Heart left ventricle (tissue), 16 donors: Measurements from ENCODE around the gene PGBD2. TPM values are rescaled to one million over a fixed set of nuclear protein-coding genes. Genes with fewer than 3 reads are reported as not detected.

ENCODE experiments used
- ATAC-seq, 4 donors: fragments of 200-7000 bp; cut with Tn5 transposase; one replicate each; pipeline ENCODE4 v1.9.1; 2020 to 2022; ENCODE audit warnings: moderate library complexity in 4 of 4, mild to moderate bottlenecking in 3 of 4, moderate number of reproducible peaks in 1 of 4
- DNase-seq, 5 donors: peaks; one replicate each; pipeline ENCODE4 v3.0.0-alpha.2; 2020
- H3K27ac ChIP-seq, 12 donors: fragments of 200-600 bp; sonication (generic) in 4 of 12; one replicate each; pipeline versions ENCODE4 v1.5.0 to v1.8.0; 2016 to 2022; ENCODE audit warnings: mild to moderate bottlenecking in 2 of 12
- H3K27me3 ChIP-seq, 9 donors: fragments of 200-600 bp; sonication (generic) in 2 of 9; one replicate each; pipeline versions ENCODE4 v1.5.1 to v1.8.0; 2016 to 2022; ENCODE audit warnings: mild to moderate bottlenecking in 3 of 9
- H3K36me3 ChIP-seq, 9 donors: fragments of 200-600 bp; sonication (generic) in 2 of 9; one replicate each; pipeline versions ENCODE4 v1.5.0 to v1.8.0; 2018 to 2022; ENCODE audit warnings: mild to moderate bottlenecking in 2 of 9
- H3K4me1 ChIP-seq, 12 donors: fragments of 200-600 bp; sonication (generic) in 4 of 12; one replicate each; pipeline versions ENCODE4 v1.5.0 to v1.8.0; 2016 to 2022; ENCODE audit warnings: mild to moderate bottlenecking in 3 of 12
- H3K4me3 ChIP-seq, 12 donors: fragments of 200-600 bp; sonication (generic) in 4 of 12; one replicate each; pipeline versions ENCODE4 v1.5.0 to v1.8.0; 2017 to 2022; ENCODE audit warnings: mild to moderate bottlenecking in 9 of 12, moderate library complexity in 4 of 12
- H3K9me3 ChIP-seq, 12 donors: fragments of 200-600 bp; sonication (generic) in 4 of 12; one replicate each; pipeline versions ENCODE4 v1.5.0 to v1.8.0; 2016 to 2022; ENCODE audit warnings: mild to moderate bottlenecking in 1 of 12
- CTCF ChIP-seq, 12 donors: fragments of 200-600 bp; sonication (generic) in 4 of 12; IDR thresholded peaks; one replicate each; pipeline versions ENCODE4 v1.5.0 to v1.8.0; 2018 to 2022; ENCODE audit warnings: antibody characterized with exemption in 12 of 12, mild to moderate bottlenecking in 5 of 12
- POLR2A ChIP-seq, 2 donors: fragments of 450-650 bp; IDR thresholded peaks; one replicate each; pipeline ENCODE4 v1.6.1; 2017; ENCODE audit warnings: antibody characterized with exemption in 2 of 2, mild to moderate bottlenecking in 2 of 2, moderate library complexity in 2 of 2
- WGBS, 4 donors: extraction: QIAGEN DNeasy Blood & Tissue Kit in 2 of 4; methylation state at CpG; one replicate each; pipeline versions ENCODE4 v1.1.5 to v1.1.7; 2013 to 2018; 5-methylcytosine and 5-hydroxymethylcytosine counted together
- intact Hi-C, 10 donors: fragments of 100-400 bp; cut with DNase I; formaldehyde crosslinking; loops; one replicate each; pipeline versions ENCODE4 v1.11.1 to v1.14.2; 2022
- polyA plus RNA-seq, 2 donors: library from polyadenylated mRNA; stranded (reverse); fragments of 200-250 nt; gene quantifications; one replicate each; pipeline ENCODE4 v1.2.3, GENCODE V29; 2013
- total RNA-seq, 9 donors: library from RNA; depleted of rRNA in 2 of 9; stranded (reverse); fragments of >200 nt in 2 of 9; fragmentation: NEBNext Ultra II Directional in 3 of 9; extraction: Animal tissue kit (Norgen Biotek cat#: 25700) in 3 of 9; gene quantifications; one replicate each; pipeline versions ENCODE4 v1.1.0 to v1.2.4, GENCODE V29; 2016 to 2023
- donor health status: ischemic (EF 13 %, LVEDD 7.1; RV severe dilation, severe dysfunction).
- donor health status: healthy with polysubstance abuse.
- donor health status: DM: no; HTN: yes; CAD: no.
- donor health status: DM: no; HTN: no; CAD: no.
- donor health status: ischemic (EF 25% LVEDD 6.9; RV normal size, moderate dysfunction).
- donor health status: ischemic (EF 25% LVEDD 5.7; RV mildly dilated, moderate dysfunction).
- donor health status: healthy.
- donor health status: DM: yes; HTN: yes; CAD: no.
- donor health status: ischemic (EF 35%, LVEDD 5.7; RV mildly dilated, moderate dysfunction).
- donor health status: nonischemic (EF 11% LVEDD 7.7; RV severe dilation, severe dysfunction).
- donor health status: DM: yes; HTN: yes; CAD: no.
- donor health status: PGD.
- donor health status: ischemic (EF 29% LVEDD 5.4; RV normal size, mild dysfunction).
- donor health status: nonischemic (EF 23%, LVEDD 6.1; RV moderate dilation, normal function).

The PGBD2 gene
- total and polyA plus RNA-seq, 11 donors = 1.5 to 3.9 (median 2.6) TPM

- intact Hi-C loops = no loop called here
- Histone ChIP-seq H3K27me3 (peaks cover 0 to 42% (median 4%) of the 10 kb centered on the region in 9 donors), H3K9me3 (no peaks in the 10 kb centered on the region), H3K27ac (no peak overlapping the region), H3K4me3 (no peak overlapping the region), H3K4me1 (no peaks in the 10 kb centered on the region), H3K36me3 (no peaks in the 10 kb centered on the region)
- TF ChIP-seq POLR2A (IDR thresholded peaks at IDR 0.05) = no peak
- no peak for TF ChIP-seq CTCF (IDR thresholded peaks at IDR 0.05)
- no peak for DNase-seq
- ATAC-seq = no peak
- WGBS, 4 donors = 42 to 70% (median 69%) methylated on average over 7 to 9 of the region's 9 CpGs
These were observed 8.4 kb upstream of the PGBD2 start for GRCh38 chr1:248897412-248898337.

- H3K27me3 ChIP-seq = peaks cover 0 to 39% (median 4%) of the 10 kb centered on the region in 9 donors
- H3K27ac ChIP-seq = no peak overlapping the region
- intact Hi-C loops = no loop called here
- ATAC-seq = no peak
- H3K36me3 ChIP-seq = no peaks in the 10 kb centered on the region
- H3K4me3 ChIP-seq = no peak overlapping the region
- H3K4me1 ChIP-seq = peaks cover 0 to 4% (median 0%) of the 10 kb centered on the region in 12 donors
- no peaks in the 10 kb centered on the region for H3K9me3 ChIP-seq
- WGBS, 4 donors = 93 to 98% (median 94%) methylated on average over 1 of the region's 1 CpG
- DNase-seq = no peak
- TF ChIP-seq CTCF (IDR thresholded peaks at IDR 0.05) (no peak), POLR2A (IDR thresholded peaks at IDR 0.05) (no peak)
These were observed 5.4 kb upstream of the PGBD2 start for GRCh38 chr1:248900637-248901036.

- 82 to 87% (median 86%) methylated on average over 2 of the region's 2 CpGs for WGBS, 4 donors
- no peak overlapping the region for H3K27ac ChIP-seq
- intact Hi-C loops = no loop called here
- TF ChIP-seq CTCF (IDR thresholded peaks at IDR 0.05) = no peak
- no peak for TF ChIP-seq POLR2A (IDR thresholded peaks at IDR 0.05)
- H3K36me3 ChIP-seq = no peaks in the 10 kb centered on the region
- ATAC-seq (no peak), DNase-seq (no peak)
- peaks cover 0 to 31% (median 5%) of the 10 kb centered on the region in 9 donors for H3K27me3 ChIP-seq
- no peak overlapping the region for H3K4me3 ChIP-seq
- peaks cover 0 to 5% (median 0%) of the 10 kb centered on the region in 12 donors for H3K4me1 ChIP-seq
- H3K9me3 ChIP-seq = no peaks in the 10 kb centered on the region
These were observed 4.5 kb upstream of the PGBD2 start for GRCh38 chr1:248901578-248901977.

GRCh38 chr1:248904437-248905216 is 1.4 kb upstream of the PGBD2 start:
- H3K36me3 ChIP-seq = no peaks in the 10 kb centered on the region
- ATAC-seq (no peak), DNase-seq (no peak)
- TF ChIP-seq CTCF (IDR thresholded peaks at IDR 0.05) (no peak), POLR2A (IDR thresholded peaks at IDR 0.05) (no peak)
- H3K27me3 ChIP-seq = peaks cover 0 to 7% (median 0%) of the 10 kb centered on the region in 9 donors
- H3K9me3 ChIP-seq = no peaks in the 10 kb centered on the region
- peaks cover 0 to 18% (median 13%) of the 10 kb centered on the region in 12 donors for H3K4me1 ChIP-seq
- 90 to 95% (median 93%) methylated on average over 3 of the region's 3 CpGs for WGBS, 4 donors
- intact Hi-C loops = no loop called here
- H3K4me3 ChIP-seq = no peak overlapping the region
- no peak overlapping the region for H3K27ac ChIP-seq
